ENCODE data around the gene ILF3.

- TF ChIP-seq POLR2AphosphoS2 (IDR thresholded peaks at IDR 0.05; ENCODE audit: low read depth, low read length) (no peak), XRCC5 (optimal IDR thresholded peaks at IDR 0.05; ENCODE audit: low read length) (no peak), AGO2 (optimal IDR thresholded peaks at IDR 0.05; ENCODE audit: low read depth, low read length) (no peak), JUNB (CRISPR knock-in tag; IDR thresholded peaks at IDR 0.05; ENCODE audit: borderline replicate concordance) (no peak), MZF1 (CRISPR knock-in tag; IDR thresholded peaks at IDR 0.05; ENCODE audit: borderline replicate concordance) (no peak), SIN3B (IDR thresholded peaks at IDR 0.05; ENCODE audit: low read length) (no peak), ZNF138 (CRISPR knock-in tag; IDR thresholded peaks at IDR 0.05; ENCODE audit: low read depth) (no peak), HBP1 (CRISPR knock-in tag; IDR thresholded peaks at IDR 0.05; ENCODE audit: low read depth) (no peak), CTCF (CRISPR knock-in tag; IDR thresholded peaks at IDR 0.05) (no peak), ELK4 (CRISPR knock-in tag; IDR thresholded peaks at IDR 0.05; ENCODE audit: borderline replicate concordance) (no peak)
Measured at GRCh38 chr19:10725415-10725814, 71.3 kb downstream of the ILF3 start.

All from HepG2 (cell line).